GM08714 (cell line): ENCODE measurements around the gene EXOSC9.
"Not testable (repeated sequence)": the region's sequence is repeated elsewhere in the genome, so short reads cannot be mapped to it uniquely, and the experiment has no call there.

Source experiments
- H3K4me3 ChIP-seq: fragments of 200-500 bp; sonication (Bioruptor generic); 2 replicates; pipeline ENCODE4 v1.5.1; 2014; ENCODE audit warnings: mild to moderate bottlenecking, low read length, inconsistent platforms
- ZNF274 ChIP-seq: IDR thresholded peaks from 2 replicates; pipeline ENCODE4 v1.6.1; 2012; ENCODE audit warnings: mild to moderate bottlenecking, low read depth, low read length

Gene EXOSC9

GRCh38 chr4:121800961-121801714 is at the start of gene EXOSC9:
TSS of gene EXOSC9 (plus strand) at chr4:121801323. CDS start at chr4:121801425, 102 bp downstream.
- no peak for TF ChIP-seq ZNF274
- peak within 1 kb of the TSS; percentile 99 for H3K4me3 ChIP-seq

- H3K4me3 ChIP-seq, result not testable (repeated sequence)
These were observed 49.0 kb upstream of the EXOSC9 start for GRCh38 chr4:121752142-121752541.

GRCh38 chr4:121758925-121759568 is 42.1 kb upstream of the EXOSC9 start:
- no peak overlapping the region for H3K4me3 ChIP-seq
- no peak for TF ChIP-seq ZNF274

- TF ChIP-seq ZNF274, result no peak
- H3K4me3 ChIP-seq, result no peak overlapping the region
These were observed 40.9 kb upstream of the EXOSC9 start for GRCh38 chr4:121760205-121760604.

GRCh38 chr4:121764303-121764701 is 36.8 kb upstream of the EXOSC9 start:
- TF ChIP-seq ZNF274, result no peak
- H3K4me3 ChIP-seq, result peak overlapping the region; percentile 37; the same call in 1 of the 2 replicates

GRCh38 chr4:121764702-121765367 is 36.3 kb upstream of the EXOSC9 start, which contains the start of gene SMIM43:
TSS of gene SMIM43 (minus strand) at chr4:121765164. CDS start at chr4:121765105, 59 bp downstream.
- H3K4me3 ChIP-seq, result peak within 1 kb of the TSS; percentile 37; the same call in 1 of the 2 replicates
- TF ChIP-seq ZNF274, result no peak

- TF ChIP-seq ZNF274, result no peak
- H3K4me3 ChIP-seq, result peak overlapping the region; percentile 37; the same call in 1 of the 2 replicates
These were observed 35.8 kb upstream of the EXOSC9 start for GRCh38 chr4:121765368-121765705.

GRCh38 chr4:121765971-121766538 is 35.1 kb upstream of the EXOSC9 start:
- no peak for TF ChIP-seq ZNF274

GRCh38 chr4:121767166-121767565 is 34.0 kb upstream of the EXOSC9 start:
- H3K4me3 ChIP-seq, result no peak overlapping the region
- no peak for TF ChIP-seq ZNF274

More at GRCh38 chr4:121765971-121766538, 35.1 kb upstream of the EXOSC9 start:
- H3K4me3 ChIP-seq, result no peak overlapping the region

GRCh38 chr4:121769341-121769740 is 31.8 kb upstream of the EXOSC9 start:
- TF ChIP-seq ZNF274, result no peak
- H3K4me3 ChIP-seq, result no peak overlapping the region

- TF ChIP-seq ZNF274, result no peak
- no peak overlapping the region for H3K4me3 ChIP-seq
These were observed 29.3 kb upstream of the EXOSC9 start for GRCh38 chr4:121771869-121772268.

GRCh38 chr4:121773883-121774282 is 27.2 kb upstream of the EXOSC9 start:
- no peak for TF ChIP-seq ZNF274
- H3K4me3 ChIP-seq, result no peak overlapping the region

- TF ChIP-seq ZNF274, result no peak
- H3K4me3 ChIP-seq, result no peak overlapping the region
These were observed 24.3 kb upstream of the EXOSC9 start for GRCh38 chr4:121776610-121777401.

- H3K4me3 ChIP-seq, result no peak overlapping the region
- no peak for TF ChIP-seq ZNF274
These were observed 23.5 kb upstream of the EXOSC9 start for GRCh38 chr4:121777625-121778024.
